ENCODE data around the gene MEGF6.

MEGF6 gene

DNA sequence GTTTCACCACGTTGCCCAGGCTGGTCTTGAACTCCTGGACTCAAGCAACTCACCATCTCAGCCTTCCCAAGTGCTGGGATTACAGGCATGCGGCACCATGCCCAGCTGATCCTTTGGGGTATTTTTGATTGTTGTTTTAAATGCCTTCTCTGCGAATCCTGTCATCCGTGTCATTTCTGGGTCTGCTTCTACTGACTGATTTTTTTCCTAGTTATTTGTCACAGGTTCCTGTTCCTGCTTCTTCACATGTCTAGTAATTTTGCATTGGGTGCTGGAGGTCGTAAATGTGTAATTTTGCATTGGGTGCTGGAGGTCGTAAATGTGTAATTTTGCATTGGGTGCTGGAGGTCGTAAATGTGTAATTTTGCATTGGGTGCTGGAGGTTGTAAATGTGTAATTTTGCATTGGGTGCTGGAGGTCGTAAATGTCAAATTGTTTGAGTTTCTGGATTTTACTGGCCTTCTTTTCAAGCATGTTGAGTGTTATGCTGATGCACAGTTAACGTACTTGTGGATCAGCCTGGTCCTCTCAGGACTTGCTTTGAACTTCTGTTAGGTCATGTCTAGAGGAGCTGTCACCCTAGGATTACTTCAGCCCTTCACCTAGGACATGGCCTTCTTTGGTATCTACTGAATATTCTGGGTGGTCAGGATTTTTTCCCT, 161.0 kb downstream of the MEGF6 start:
- DNase-seq (ENCODE audit: low read depth): no peak
- TF ChIP-seq, protein P1, sequence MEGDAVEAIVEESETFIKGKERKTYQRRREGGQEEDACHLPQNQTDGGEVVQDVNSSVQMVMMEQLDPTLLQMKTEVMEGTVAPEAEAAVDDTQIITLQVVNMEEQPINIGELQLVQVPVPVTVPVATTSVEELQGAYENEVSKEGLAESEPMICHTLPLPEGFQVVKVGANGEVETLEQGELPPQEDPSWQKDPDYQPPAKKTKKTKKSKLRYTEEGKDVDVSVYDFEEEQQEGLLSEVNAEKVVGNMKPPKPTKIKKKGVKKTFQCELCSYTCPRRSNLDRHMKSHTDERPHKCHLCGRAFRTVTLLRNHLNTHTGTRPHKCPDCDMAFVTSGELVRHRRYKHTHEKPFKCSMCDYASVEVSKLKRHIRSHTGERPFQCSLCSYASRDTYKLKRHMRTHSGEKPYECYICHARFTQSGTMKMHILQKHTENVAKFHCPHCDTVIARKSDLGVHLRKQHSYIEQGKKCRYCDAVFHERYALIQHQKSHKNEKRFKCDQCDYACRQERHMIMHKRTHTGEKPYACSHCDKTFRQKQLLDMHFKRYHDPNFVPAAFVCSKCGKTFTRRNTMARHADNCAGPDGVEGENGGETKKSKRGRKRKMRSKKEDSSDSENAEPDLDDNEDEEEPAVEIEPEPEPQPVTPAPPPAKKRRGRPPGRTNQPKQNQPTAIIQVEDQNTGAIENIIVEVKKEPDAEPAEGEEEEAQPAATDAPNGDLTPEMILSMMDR (conservative IDR thresholded peaks at IDR 0.05; ENCODE audit: low read depth, low read length): no peak
- H3K4me3 ChIP-seq (ENCODE audit: low read depth, low read length): no peak overlapping the region

DNA sequence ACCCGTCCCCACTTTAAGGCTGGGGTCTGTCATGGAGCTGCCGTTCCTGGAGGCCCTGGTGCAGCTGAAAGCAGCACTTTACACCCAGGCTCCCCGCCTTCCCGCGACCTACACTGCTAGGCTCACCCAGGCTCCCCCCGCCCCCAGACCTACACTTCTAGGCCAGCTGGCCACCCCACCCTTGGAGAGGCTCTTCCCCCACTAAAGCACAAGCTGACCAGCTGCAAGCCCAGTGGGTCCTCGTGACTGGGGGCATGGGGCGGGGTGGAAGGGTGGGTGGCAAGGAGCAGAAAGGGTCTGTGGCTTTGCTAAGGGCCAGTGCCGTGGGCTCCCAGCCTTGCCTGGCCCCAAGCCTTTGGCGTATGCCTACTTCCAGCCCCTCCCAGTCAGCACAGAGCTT, 166.6 kb downstream of the MEGF6 start:
- no peak for DNase-seq (ENCODE audit: low read depth)
- TF ChIP-seq, protein P1 (conservative IDR thresholded peaks at IDR 0.05; ENCODE audit: low read depth, low read length): no peak
- no peak overlapping the region for H3K4me3 ChIP-seq (ENCODE audit: low read depth, low read length)

DNA sequence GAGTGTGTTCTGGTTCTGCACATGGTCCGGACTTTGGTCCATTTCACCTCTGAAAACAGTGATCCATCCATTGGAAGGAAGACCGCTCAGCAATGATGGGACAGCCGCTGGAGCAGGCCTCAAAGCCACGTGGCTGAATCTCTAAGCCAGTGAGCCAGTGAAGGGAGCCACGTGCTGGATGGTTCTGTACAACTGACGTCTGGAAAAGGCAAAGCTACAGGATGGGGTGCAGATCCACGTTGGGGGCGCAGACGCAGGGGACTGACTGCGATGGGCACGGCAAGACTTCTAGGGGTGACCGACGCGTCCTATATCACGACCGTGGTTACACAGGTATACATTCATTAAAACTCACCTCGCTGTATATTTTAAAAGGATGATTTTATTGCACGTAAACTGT, 167.0 kb downstream of the MEGF6 start:
- TF ChIP-seq, protein P1 (conservative IDR thresholded peaks at IDR 0.05; ENCODE audit: low read depth, low read length): no peak
- no peak overlapping the region for H3K4me3 ChIP-seq (ENCODE audit: low read depth, low read length)

DNA sequence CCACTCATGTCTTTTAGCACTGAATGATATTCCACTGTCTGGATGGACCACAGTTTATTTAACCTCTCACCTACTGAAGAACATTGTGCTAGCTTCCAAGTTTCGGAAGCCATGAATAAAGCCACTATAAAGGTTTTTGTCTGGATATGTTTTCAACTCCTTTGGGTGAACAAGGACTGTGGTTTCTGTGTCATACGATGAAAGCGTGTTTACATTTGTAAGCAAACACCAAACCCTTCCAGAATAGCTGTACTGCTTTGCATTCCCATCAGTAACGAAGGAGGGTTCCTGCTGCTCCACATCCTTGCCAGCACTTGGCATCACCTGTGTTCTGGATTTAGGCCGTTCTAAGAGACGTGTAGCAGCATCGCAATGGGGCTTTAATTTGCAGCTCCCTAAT, 167.5 kb downstream of the MEGF6 start:
- TF ChIP-seq, protein P1 (conservative IDR thresholded peaks at IDR 0.05; ENCODE audit: low read depth, low read length): no peak
- no peak for DNase-seq (ENCODE audit: low read depth)
- H3K4me3 ChIP-seq (ENCODE audit: low read depth, low read length): no peak overlapping the region

More for the DNA sequence above, 167.0 kb downstream of the MEGF6 start:
- no peak for DNase-seq (ENCODE audit: low read depth)

DNA sequence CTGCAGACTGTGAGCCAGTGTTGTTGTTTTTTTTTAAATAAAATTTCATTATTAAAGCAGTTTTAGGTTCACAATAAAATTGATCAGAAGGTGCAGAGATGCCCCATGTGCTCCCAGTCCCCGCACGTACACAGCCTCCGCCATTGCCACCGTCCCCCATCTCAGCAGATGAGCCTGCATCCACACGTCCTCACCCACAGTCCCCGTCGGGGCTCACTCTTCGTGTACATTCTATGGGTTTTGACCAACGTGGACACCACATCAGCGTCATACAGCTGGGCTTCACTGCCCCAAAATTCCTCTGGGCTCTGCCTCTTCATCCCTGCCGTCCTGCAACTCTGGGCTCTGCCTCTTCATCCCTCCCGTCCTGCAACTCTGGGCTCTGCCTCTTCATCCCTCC, 168.4 kb downstream of the MEGF6 start:
- H3K4me3 ChIP-seq (ENCODE audit: low read depth, low read length): no peak overlapping the region
- DNase-seq (ENCODE audit: low read depth): no peak
- TF ChIP-seq, protein P1 (conservative IDR thresholded peaks at IDR 0.05; ENCODE audit: low read depth, low read length): no peak

DNA sequence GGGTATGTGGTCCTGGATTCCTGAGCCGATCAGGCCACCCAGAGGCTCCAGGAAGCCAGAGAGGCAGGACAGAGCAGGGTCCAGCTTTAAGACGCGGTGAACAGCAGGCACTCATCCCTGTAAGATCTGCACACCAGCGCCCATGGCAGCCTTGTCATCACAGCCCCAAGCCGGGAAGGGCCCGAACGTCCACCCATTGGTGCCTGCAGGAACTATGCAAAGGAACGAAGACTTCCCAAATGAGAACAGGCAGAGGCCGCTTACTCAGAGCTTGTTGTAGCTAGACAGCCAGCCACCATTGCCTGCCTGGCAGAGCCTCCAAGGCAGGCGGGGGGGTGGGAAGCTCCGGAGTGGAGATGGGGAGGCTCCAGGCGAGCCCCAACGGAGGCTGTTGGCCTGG, 169.0 kb downstream of the MEGF6 start:
- no peak for DNase-seq (ENCODE audit: low read depth)
- no peak overlapping the region for H3K4me3 ChIP-seq (ENCODE audit: low read depth, low read length)
- TF ChIP-seq, protein P1 (conservative IDR thresholded peaks at IDR 0.05; ENCODE audit: low read depth, low read length): no peak

DNA sequence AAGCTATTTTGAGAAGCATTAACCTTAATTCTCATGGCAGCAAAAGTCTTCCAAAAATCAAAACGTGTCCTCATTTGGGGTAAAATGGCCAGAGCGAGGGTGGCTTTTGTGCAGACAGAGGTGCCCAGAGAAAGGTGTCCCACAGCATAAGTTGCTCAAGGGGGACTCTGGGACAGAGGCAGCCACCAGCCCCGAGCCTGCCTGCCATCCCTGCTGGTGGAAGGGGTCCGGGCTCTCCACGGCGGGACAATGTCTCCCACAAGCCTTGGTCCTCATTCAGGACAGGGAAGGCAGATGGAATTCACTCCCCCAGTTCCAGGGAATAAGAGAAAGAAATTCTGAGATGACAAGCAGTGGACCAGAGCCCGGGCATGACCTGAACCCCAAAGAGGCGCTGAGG, 169.4 kb downstream of the MEGF6 start:
- no peak overlapping the region for H3K4me3 ChIP-seq (ENCODE audit: low read depth, low read length)
- DNase-seq (ENCODE audit: low read depth): no peak
- TF ChIP-seq, protein P1 (conservative IDR thresholded peaks at IDR 0.05; ENCODE audit: low read depth, low read length): no peak
